HG03378 (cell line): Measurements from ENCODE around the gene RP2.

Source experiments
- ATAC-seq: cut with Tn5 transposase; IDR thresholded peaks from one replicate; pipeline ENCODE4 v1.9.1; 2021; ENCODE audit warnings: mild to moderate bottlenecking, moderate library complexity; ENCODE audit not compliant: unreplicated experiment

Gene RP2

GRCh38 chrX:46841346-46841745 is 4.5 kb downstream of the RP2 start:
- ATAC-seq, result no peak

DNA sequence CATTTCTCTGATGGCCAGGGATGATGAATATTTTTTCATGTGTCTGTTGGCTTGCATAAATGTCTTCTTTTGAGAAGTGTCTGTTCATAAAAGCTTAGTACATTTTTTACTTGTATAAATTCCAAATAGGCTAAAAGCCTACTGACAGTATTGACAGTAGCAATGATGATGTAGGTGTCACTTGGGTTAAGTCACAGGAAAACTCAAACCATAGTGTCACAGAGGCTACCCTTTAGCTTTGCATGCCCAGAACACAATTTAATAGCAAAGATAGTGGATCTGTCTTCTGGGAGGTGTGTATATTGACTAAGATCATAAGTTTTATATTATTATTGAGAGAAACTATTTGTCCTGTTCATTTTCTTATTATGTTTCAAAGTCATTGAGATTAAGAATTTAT is 8.1 kb downstream of the RP2 start:
- no peak for ATAC-seq

GRCh38 chrX:46849933-46850332 is 13.1 kb downstream of the RP2 start:
- ATAC-seq, result no peak

DNA sequence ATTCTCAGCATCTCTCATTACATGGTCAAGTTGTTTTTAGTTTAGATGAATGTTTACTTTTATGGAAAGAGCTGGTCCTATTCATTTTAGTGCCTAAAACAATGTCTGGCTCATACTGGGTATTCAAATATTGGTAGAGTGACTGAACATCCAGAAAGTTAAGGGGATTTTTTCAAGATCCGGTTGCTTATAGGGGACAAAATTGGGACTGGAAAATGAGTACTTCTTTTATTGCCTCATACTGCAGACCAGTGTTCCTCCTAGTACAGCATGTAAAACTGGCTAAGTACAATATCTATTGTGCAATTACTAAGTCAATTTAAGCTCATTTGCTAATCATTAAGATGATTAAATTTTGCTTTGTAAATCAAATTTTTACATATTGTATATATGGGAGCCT is 13.9 kb downstream of the RP2 start:
- ATAC-seq, result no peak

DNA sequence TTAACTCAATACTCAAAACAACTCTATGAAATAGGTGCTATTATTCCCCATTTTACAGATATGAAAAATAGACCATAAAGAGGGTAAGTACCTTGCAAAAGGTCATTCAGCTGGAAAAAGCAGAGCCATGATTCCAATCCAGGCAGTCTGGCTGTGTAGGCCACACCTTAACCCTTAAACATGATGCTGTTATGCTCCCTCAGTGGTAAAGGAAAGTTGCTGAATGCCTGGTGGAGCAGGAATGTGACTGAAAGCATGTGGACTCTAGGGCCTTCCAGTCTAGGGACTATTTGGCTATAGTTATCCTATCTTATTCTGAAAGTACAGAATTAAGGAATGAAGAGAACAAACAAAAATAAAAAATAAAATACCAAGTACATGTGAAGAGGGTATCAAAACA is 19.6 kb downstream of the RP2 start:
- no peak for ATAC-seq

DNA sequence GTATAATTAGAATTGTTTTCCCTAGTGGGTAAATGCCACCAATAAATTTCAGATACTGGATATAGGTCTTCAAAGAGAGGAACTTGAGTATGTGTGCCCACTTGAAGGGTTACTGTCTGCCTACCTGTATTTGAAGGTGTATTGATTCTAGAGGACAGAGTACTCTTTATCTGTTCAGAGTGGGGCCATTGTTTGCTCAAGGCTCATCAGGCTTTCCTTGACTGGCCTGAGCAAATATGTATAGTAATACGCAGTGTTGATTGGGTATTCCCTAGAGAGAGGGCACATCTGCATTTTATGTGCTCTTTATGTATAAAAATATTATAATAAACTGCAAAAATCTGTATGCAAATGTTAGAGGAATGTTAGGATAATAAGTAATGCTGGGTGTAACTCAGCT is 23.7 kb downstream of the RP2 start:
- no peak for ATAC-seq

DNA sequence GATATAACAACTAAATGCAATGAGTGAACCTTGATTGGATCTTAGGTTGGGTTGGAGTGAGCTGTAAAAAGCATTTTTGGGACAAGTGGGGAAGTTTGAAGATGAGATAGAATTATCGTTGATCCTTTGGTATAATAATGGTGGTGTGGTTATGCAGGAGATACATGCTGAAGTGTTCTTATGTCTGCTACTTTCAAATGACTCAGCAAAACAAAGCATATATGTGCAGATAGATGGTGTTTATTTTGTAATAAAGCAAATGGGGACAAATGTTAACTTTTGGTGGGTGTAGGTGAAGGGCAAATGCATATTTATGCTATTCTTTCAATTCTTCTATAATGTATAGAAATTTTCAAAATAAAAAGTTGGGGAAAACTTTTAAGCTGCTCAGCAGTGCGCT is 26.2 kb downstream of the RP2 start:
- no peak for ATAC-seq

- ATAC-seq, result no peak
These were observed 27.8 kb downstream of the RP2 start for GRCh38 chrX:46864606-46865005.

DNA sequence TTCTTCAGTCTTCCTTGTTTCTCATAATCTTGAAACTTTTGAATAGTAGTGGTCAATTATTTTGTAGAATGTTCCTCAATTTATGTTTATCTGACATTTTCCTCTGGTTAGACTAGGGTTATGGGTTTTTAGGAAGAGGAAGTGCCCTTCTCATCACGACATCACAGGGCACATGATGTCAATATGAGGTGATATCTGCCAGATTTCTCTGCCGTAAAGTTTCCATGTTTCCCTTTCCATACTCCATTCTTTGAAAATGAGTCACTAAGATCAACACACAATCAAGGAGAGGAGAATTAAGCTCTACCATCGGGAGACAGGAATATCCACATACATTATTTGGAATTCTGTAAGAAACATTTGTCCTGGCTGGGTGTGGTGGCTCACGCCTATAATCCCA is 28.4 kb downstream of the RP2 start:
- ATAC-seq, result no peak

- no peak for ATAC-seq
These were observed 29.9 kb downstream of the RP2 start for GRCh38 chrX:46866726-46867125.

DNA sequence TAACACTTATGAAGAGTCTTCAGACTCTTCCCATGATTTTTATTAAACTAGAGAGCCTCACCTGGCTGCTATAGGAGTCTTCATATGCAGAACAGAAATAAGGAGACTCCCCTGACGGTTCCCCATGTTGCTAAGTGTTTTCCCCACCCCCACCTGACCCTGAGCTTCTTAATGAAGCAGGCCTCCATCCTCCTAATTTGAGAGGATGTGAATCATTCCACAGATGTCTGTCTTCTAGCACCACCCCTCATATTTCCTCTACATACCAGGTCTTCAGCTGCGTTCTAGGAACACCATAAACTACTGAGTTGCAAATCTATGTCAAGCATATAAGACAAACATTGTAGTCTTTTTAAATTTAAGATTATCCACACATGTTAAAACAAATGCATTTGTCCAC is 36.9 kb downstream of the RP2 start:
- no peak for ATAC-seq

- ATAC-seq, result no peak
These were observed 40.1 kb downstream of the RP2 start for GRCh38 chrX:46876901-46877300.

GRCh38 chrX:46882266-46882665 is 45.4 kb downstream of the RP2 start:
- no peak for ATAC-seq

DNA sequence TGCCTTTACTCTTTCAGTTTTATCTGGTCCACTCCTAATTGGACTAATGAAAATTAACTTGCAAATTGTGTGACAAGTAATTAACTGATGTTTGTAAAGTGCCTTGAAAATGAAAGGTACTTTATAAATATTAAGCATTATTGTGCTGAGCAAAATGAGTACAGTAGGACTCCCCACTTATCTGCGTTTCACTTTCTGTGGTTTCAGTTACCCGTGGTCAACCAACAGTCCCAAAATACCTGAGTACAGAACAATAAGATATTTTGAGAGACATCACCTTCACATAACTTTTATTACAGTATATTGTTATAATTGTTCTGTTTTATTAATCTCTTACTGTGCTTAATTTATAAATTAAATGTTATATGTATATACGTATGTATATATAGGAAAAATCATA is 48.0 kb downstream of the RP2 start:
- no peak for ATAC-seq

DNA sequence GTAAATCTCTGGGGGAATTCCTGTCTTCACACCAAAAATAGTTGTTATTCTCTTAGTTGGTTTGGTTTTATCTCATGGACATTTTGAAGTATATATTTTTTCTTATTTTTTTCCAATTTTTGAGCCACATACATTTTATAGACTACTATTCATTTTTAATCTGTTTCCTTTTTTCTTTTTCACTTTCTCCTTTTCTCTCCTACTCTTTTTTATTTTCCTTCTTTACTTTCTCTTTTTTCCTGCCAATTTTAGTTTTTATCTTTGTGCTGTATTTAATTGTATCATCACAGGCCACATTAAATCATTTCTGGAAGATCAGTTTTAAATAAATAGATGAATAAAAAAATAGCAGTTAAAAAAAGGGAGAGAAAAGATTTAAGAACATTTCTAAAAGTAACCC is 61.4 kb downstream of the RP2 start:
- no peak for ATAC-seq

DNA sequence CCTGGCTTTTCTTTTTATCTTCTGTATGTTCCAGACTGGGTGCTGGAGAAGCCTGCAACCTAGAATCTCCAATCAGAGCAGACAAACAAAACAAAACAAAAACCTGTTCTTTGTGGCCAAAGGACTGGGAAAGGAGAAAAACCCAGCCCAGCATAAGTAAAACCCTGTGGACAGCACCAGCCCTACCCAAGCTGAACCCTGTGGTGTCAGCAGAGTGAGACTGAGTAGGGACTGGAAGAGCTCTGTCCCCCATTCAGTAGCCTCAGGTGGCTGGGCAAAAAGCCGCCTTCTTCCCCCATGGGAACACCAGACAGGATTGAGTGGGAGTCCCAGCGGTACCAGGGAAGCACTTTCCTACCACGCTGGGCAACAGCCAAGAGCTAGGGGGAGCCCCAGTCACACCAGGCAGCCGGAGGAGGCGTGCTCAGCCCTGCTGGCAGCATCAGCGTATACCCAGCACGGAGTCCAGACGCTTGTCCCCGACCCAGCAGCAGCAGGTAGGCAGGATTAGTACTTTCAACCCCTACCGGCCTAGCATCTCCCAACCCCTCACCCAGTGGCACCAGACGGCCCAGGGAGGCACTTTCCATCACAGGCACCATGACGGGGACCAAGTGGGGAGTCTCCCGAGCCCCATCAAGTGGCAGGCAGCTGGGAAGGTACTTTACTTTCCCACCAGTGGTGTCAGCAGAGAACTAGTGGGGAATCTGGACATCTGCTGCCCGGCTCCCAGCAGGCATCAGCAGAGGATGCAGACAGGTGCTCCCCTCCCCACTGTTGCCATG is 66.8 kb downstream of the RP2 start:
- ATAC-seq, result peak; percentile 79

- ATAC-seq, result no peak
These were observed 67.8 kb downstream of the RP2 start for GRCh38 chrX:46904626-46905025.

GRCh38 chrX:46910415-46910814 is 73.6 kb downstream of the RP2 start:
- ATAC-seq, result no peak

GRCh38 chrX:46912098-46912602 is 75.3 kb downstream of the RP2 start, which contains the start of gene JADE3:
Gene JADE3 (plus strand): TSS chrX:46912421. CDS start chrX:46984895, 72,474 bp downstream.
- ATAC-seq, result no peak

DNA sequence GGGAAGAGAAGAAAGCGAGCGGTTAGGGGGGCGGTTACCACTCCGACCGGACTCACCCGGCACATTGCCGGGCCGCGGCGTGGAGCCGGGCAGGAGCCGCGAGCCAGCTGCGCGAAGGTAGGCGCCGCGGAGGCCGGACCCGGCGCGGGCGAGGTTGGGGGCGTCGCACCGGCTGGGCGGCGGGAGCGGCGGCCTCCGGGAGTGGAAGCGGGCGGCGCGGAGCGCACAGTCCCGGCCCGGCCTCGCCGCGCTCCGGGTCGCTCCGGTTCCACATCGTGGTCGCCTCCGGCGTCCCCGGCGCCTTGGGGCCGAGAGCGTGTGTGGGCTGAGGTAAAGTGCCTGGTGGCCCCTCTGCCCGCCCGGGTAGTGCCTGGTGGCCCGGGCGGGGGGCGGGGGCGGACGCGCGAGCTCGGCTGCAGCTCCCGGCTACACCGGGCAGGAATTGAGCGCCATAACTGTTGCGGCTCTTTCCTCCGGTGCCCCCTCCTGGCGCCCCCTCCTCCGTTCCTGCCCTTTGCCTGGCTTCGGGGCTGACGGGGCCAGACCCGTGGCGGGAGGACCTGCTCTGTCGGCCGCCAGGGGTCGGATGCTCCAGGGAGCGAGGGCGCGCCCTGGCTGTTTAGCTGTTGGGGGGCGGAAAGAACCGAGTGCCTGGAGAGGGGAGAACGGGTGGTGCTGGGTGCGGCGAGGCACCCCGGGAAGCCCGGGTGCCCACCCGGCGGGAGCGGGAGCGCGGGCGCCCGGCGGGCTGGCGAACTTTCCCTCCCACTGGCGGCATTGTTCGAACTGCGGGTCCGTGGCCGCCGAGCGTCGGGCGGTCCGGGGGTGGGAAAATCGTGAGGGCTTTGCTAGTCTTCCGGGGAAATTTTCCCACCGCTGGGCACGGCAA is 76.0 kb downstream of the RP2 start:
- no peak for ATAC-seq

DNA sequence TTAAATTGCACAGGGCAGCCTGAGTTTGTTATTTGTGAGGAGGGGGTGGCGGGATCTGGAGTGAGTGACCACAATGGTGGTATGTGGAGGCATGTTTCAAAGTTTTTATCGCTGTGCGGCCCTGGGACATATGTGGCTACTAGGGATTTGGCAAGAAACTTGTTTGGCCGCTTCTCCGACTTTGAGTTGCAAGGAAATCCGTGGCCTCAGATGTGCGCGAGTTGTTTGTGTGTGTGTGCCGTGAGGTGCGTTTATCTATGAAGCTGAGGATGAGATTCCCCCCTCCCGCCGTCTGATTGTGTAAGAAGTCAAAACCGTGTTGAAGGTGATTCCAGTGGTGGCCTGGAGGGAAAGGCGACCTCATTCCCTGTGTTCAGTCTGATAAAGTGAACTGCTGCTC is 76.8 kb downstream of the RP2 start:
- ATAC-seq, result no peak

GRCh38 chrX:46916273-46916672 is 79.4 kb downstream of the RP2 start:
- no peak for ATAC-seq
